ENCODE measurements around the gene COL4A1. TPM values are rescaled to one million over a fixed set of nuclear protein-coding genes. Genes with fewer than 3 reads are reported as not detected.

The COL4A1 gene
- total and polyA plus RNA-seq, 2 donors from 2014 or later, result 53.0 to 218 TPM

DNA sequence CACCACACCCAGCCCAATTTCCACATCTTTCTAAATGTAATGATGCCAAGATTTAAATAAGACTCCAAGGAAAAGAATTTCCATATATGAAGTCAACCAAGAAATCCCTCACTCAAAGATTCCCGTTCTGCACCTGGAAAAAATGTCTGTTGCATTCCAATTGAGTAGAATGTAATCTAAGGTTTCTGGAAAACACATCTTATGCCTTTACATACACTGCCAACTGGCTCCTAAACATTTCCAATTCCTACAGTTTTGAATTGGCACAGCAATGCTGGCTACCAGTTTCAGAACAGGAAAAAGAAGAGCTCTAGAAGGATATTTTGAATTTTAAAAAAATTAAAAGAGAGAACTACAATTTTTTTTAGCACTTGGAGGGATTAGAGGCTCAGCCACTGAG lies 43.1 kb upstream of the COL4A1 start:
- H3K4me1 ChIP-seq (ENCODE audit: control insufficient read depth in 2 of 3, insufficient read depth in 2 of 3, low read depth in 1 of 3, low read length in 3 of 3), result peaks cover 0 to 26% (median 22%) of the 10 kb centered on the region in 3 donors
- TF ChIP-seq, protein P1, sequence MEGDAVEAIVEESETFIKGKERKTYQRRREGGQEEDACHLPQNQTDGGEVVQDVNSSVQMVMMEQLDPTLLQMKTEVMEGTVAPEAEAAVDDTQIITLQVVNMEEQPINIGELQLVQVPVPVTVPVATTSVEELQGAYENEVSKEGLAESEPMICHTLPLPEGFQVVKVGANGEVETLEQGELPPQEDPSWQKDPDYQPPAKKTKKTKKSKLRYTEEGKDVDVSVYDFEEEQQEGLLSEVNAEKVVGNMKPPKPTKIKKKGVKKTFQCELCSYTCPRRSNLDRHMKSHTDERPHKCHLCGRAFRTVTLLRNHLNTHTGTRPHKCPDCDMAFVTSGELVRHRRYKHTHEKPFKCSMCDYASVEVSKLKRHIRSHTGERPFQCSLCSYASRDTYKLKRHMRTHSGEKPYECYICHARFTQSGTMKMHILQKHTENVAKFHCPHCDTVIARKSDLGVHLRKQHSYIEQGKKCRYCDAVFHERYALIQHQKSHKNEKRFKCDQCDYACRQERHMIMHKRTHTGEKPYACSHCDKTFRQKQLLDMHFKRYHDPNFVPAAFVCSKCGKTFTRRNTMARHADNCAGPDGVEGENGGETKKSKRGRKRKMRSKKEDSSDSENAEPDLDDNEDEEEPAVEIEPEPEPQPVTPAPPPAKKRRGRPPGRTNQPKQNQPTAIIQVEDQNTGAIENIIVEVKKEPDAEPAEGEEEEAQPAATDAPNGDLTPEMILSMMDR (IDR thresholded peaks at IDR 0.05; ENCODE audit: borderline replicate concordance, extremely low read depth, insufficient read depth), result no peak
- H3K9ac ChIP-seq (ENCODE audit: low read length in 3 of 3), result no peak overlapping the region
- DNase-seq (no peak), FAIRE-seq (no peak)
- H3K4me3 ChIP-seq (ENCODE audit: low read length in 3 of 3), result no peak overlapping the region
- no peaks in the 10 kb centered on the region for H3K9me3 ChIP-seq (ENCODE audit: control insufficient read depth in 2 of 3, insufficient read depth in 1 of 3, low read length in 3 of 3)
- H3K27me3 ChIP-seq (ENCODE audit: control insufficient read depth, insufficient read depth, low read length), result no peaks in the 10 kb centered on the region
- H3K27ac ChIP-seq (ENCODE audit: low read depth in 2 of 2, low read length in 2 of 2), result no peak overlapping the region
- intact Hi-C loops (cut with DNase I), result no loop called here
- H3K36me3 ChIP-seq (ENCODE audit: control insufficient read depth in 2 of 3, insufficient read depth in 3 of 3, low read length in 3 of 3), result no peaks in the 10 kb centered on the region

DNA sequence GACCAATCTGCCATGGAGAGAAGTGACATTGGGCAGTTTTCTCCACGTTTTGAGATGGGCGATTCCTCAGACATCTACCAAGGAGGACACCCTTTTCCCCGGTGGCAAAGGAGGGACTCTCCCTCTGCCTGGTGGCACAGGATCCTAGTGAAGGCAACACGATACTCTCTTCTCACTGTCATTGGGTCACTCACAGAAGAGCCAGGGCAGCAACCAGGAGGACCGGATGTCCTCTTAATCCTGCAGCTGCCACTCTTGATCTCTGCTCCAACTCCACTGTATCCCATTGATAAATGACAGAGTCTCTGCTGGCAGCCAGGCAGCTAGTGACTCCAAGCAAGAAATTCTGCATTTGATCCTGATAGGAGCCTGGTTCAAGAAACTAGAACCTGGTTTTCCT lies 42.3 kb upstream of the COL4A1 start:
- intact Hi-C loops (cut with DNase I), result no loop called here
- H3K36me3 ChIP-seq (ENCODE audit: control insufficient read depth in 2 of 3, insufficient read depth in 3 of 3, low read length in 3 of 3), result peaks cover 0 to 2% (median 0%) of the 10 kb centered on the region in 3 donors
- FAIRE-seq (no peak), DNase-seq (no peak)
- H3K4me1 ChIP-seq (ENCODE audit: control insufficient read depth in 2 of 3, insufficient read depth in 2 of 3, low read depth in 1 of 3, low read length in 3 of 3), result peaks cover 0 to 23% (median 22%) of the 10 kb centered on the region in 3 donors
- no peaks in the 10 kb centered on the region for H3K27me3 ChIP-seq (ENCODE audit: control insufficient read depth, insufficient read depth, low read length)
- H3K4me3 ChIP-seq (ENCODE audit: low read length in 3 of 3), result no peak overlapping the region
- H3K9me3 ChIP-seq (ENCODE audit: control insufficient read depth in 2 of 3, insufficient read depth in 1 of 3, low read length in 3 of 3), result no peaks in the 10 kb centered on the region
- TF ChIP-seq, protein P1 (IDR thresholded peaks at IDR 0.05; ENCODE audit: borderline replicate concordance, extremely low read depth, insufficient read depth), result no peak
- no peak overlapping the region for H3K9ac ChIP-seq (ENCODE audit: low read length in 3 of 3)
- no peak overlapping the region for H3K27ac ChIP-seq (ENCODE audit: low read depth in 2 of 2, low read length in 2 of 2)

DNA sequence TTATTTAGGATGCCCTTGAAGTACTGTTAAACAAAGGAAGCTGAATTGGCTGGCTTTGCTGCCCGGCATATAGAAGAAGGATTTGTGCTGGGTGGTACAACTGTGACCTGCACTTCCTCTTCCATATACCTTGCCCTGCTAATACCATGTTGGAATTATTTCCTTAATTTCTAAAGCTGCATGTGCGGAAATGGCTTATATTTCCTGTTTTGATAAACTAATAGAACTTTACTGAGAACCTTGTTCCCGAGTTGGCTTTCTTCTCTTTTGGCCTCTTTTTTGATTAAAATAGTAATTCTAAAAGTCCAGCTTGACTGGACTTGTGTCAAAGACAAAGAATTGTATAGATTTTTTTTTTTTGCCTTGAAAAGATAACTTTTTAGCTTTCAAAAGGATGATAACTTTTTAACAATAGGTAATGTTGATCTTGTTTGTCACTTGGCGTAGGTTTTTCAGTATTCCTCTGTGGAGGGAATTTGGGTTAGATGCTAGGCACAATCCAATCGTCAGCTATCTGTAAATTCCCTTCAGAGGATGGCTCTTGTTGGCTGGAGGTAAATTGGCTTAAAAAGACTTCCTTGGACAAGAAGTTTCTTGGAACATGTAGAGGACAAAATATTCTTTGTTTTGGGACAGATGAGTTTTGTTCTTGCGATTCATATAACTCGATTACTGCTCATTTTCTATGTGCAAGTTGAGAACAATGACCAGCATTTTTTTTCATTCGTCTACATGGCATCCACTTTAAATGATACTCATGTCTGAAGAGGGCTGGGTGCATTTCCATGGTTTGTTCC lies 41.5 kb upstream of the COL4A1 start:
- TF ChIP-seq, protein P1 (IDR thresholded peaks at IDR 0.05; ENCODE audit: borderline replicate concordance, extremely low read depth, insufficient read depth), result no peak
- DNase-seq (no peak), FAIRE-seq (no peak)
- intact Hi-C loops (cut with DNase I), result no loop called here
- H3K27ac ChIP-seq (ENCODE audit: low read depth in 2 of 2, low read length in 2 of 2), result no peak overlapping the region
- peaks cover 0 to 23% (median 22%) of the 10 kb centered on the region in 3 donors for H3K4me1 ChIP-seq (ENCODE audit: control insufficient read depth in 2 of 3, insufficient read depth in 2 of 3, low read depth in 1 of 3, low read length in 3 of 3)
- no peak overlapping the region for H3K4me3 ChIP-seq (ENCODE audit: low read length in 3 of 3)
- H3K9me3 ChIP-seq (ENCODE audit: control insufficient read depth in 2 of 3, insufficient read depth in 1 of 3, low read length in 3 of 3), result no peaks in the 10 kb centered on the region
- H3K27me3 ChIP-seq (ENCODE audit: control insufficient read depth, insufficient read depth, low read length), result no peaks in the 10 kb centered on the region
- H3K9ac ChIP-seq (ENCODE audit: low read length in 3 of 3), result no peak overlapping the region
- H3K36me3 ChIP-seq (ENCODE audit: control insufficient read depth in 2 of 3, insufficient read depth in 3 of 3, low read length in 3 of 3), result peaks cover 0 to 2% (median 0%) of the 10 kb centered on the region in 3 donors
